GM21723 (cell line): ENCODE results near the gene SYCP3.

Source experiments
- ATAC-seq: cut with Tn5 transposase; IDR thresholded peaks from one replicate; pipeline ENCODE4 v1.9.1; 2021; ENCODE audit warnings: mild to moderate bottlenecking, moderate library complexity; ENCODE audit not compliant: unreplicated experiment

The SYCP3 gene

DNA sequence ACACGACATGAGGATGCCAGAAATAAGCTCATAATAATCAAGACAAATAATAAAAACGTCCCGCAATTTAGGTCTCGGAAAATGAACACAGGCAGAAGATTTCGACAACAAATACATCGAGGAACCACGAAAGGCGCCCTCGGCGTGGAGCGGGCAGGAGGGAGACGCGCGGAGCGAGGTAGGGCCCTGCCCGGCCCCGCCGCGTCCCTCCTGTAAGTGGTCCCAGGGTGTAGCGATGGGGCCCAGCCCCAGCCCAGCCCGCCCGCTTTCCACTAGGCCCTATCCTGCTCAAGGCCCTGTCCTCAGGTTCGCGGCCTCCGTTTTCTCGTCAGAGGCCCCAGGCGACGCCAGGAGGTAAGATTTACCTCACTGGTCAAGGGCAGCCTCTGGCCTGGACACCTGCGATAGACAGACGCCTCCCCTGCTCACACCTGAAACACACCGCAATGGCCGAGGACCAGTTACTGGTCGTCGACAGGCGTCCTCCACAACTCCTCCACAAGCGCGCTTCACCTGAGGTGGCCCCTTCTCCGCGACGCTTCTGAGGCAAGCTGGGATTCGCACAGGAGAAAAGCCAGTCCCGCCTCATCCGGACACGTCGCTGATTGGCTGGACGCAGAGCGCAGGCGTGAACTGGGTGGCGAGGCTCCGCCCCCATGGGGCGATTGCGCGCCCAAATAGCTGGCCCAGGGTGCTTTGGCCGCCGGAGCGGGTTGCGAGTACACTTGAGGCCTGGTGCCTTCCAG, at the start of gene SYCP3:
TSS of gene SYCP3 (minus strand) at position 543 of the 746 bp plus-strand sequence. CDS start 1,527 bp downstream, outside the sequence.
- no peak for ATAC-seq

- ATAC-seq: no peak
Measured at GRCh38 chr12:101785671-101786070, 46.4 kb upstream of the SYCP3 start.

DNA sequence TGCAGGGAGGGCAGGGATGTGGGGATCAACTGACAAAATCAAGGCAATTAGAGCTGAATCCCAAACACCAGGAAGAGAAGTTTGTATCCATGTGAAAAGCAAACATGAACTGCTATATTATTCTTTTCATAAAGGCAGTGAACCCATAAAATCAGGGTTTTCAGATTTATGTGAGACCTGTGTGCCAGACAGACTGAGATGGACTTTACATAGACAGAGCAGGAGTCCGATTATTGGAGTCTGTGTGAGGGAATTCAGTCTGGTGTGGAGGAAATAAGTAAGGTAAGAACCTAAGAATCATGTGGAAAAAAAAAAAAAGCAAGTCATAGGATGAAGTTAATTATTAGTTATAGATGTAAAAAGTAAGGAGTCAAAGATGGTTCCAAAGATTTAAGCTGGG, 45.1 kb upstream of the SYCP3 start:
- ATAC-seq: no peak

GRCh38 chr12:101783838-101784237, 44.6 kb upstream of the SYCP3 start:
- no peak for ATAC-seq

GRCh38 chr12:101783150-101783549, 43.9 kb upstream of the SYCP3 start:
- no peak for ATAC-seq

- no peak for ATAC-seq
Measured at GRCh38 chr12:101782273-101782731, 43.0 kb upstream of the SYCP3 start.

DNA sequence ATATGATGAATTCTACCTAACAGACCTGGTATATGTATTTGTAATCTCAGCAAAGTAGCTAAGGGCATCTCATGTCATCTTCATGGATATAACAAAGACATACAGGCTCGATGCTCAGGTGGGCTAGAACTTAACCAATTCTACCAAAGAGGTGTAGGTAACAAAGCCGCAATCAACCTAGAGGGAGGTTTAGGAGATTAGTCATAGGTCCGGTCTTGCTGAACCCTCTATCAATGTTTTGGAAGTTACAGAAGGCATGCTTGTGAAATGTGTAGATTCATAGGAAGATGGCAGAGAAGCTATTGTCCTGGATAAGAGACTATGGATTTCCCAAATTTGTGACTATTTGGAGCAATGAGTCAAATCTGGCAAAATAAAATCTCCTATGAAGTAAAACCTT, 42.6 kb upstream of the SYCP3 start:
- no peak for ATAC-seq

DNA sequence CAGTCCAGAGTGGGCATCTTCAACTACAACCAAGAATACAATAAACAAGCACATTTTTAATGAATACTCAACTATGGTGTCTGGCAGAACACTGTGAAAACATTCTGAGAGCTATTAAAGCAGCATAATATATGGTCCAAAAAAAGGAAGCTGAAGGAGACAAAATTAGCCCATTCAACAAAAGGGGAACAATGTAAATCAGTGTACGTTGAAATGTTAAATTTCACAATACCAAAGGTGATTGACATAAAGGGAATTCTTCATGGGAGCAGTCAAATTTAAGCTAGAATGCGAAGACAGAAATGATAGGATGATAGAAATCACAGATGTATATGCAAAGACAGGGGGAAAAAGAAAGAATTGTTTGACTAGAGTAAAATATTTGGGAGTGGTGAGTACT, 41.3 kb upstream of the SYCP3 start:
- no peak for ATAC-seq

GRCh38 chr12:101779626-101780025, 40.4 kb upstream of the SYCP3 start:
- no peak for ATAC-seq

- ATAC-seq: no peak
Measured at GRCh38 chr12:101779200-101779599, 39.9 kb upstream of the SYCP3 start.

- ATAC-seq: no peak
Measured at GRCh38 chr12:101777978-101778377, 38.7 kb upstream of the SYCP3 start.

- no peak for ATAC-seq
Measured at GRCh38 chr12:101777485-101777884, 38.2 kb upstream of the SYCP3 start.

GRCh38 chr12:101775816-101776215, 36.6 kb upstream of the SYCP3 start:
- ATAC-seq: no peak

GRCh38 chr12:101773650-101774162, 34.4 kb upstream of the SYCP3 start:
- peak; percentile 79 for ATAC-seq

DNA sequence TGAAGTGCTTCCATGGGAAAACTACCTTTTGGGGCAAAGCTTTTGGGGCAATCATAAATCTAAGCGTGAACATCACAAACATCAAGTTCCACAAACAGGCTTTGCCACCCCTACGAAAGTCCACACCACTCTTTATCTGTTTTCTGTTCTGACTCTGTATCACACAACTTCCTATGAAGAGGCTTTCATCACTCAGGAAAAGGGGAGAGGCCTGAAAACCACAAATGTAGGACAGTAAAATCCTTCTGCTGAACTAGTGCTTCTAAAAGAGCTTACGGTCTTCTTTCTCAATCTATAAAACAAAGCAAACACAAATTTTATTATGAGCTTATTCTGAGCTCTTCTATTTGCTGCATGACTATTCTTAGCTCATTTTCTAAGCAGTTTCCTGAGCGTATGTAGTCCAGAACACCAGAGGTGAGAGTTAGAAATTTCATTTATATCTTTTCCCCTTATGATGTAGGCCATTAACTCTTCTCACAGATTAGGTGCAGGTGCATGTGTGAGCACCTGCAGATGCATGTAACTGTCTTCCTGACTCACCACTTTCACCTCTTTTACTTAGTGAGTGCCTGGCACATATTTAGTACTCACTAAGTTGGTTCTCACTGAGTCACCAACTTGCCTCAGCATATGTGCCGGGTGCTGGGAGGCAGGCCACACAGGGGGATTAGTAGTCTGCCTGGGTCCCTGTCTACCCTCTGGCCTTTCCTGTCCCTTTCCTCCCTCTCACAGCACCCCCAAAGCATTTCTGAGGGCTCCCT, 32.9 kb upstream of the SYCP3 start:
- no peak for ATAC-seq

- no peak for ATAC-seq
Measured at GRCh38 chr12:101769865-101770264, 30.6 kb upstream of the SYCP3 start.

GRCh38 chr12:101768781-101769180, 29.5 kb upstream of the SYCP3 start:
- ATAC-seq: no peak

- ATAC-seq: no peak
Measured at GRCh38 chr12:101767537-101767936, 28.3 kb upstream of the SYCP3 start.

DNA sequence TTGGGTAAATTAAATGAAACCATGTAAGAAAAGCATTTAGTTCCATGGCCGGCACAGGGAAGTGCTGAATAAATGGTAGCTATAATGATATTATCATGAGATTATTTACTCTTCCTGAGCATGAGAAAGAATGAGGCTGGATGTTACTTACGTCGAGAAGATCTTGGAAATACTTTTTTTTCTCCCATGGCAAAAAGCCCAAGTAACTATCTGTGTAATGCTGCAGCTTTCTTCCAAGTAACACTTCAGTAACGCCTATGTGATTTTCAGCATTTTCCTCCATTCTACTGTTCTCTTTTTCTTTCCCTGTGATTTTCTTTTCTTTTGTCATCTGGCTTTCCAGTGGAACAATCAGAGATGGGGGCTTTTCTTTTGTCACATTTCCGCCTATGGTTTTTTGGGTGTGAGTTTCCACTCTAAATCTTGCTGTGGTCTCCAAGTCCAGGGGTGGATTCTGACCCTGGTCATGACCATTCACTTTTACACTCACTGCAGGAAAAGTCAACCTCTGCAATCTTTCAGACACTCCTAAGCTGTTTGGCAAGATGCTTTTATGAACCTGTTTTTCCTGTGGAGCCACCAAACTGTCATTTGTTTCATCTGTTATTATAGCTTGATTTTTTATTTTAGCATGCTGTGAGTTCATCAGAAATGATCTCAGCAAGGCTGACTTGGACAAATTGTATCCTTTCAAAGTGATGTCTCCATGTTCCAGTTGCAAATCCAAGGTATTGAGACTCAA, 25.0 kb upstream of the SYCP3 start:
- ATAC-seq: no peak

GRCh38 chr12:101763246-101763931, 24.1 kb upstream of the SYCP3 start:
- no peak for ATAC-seq

DNA sequence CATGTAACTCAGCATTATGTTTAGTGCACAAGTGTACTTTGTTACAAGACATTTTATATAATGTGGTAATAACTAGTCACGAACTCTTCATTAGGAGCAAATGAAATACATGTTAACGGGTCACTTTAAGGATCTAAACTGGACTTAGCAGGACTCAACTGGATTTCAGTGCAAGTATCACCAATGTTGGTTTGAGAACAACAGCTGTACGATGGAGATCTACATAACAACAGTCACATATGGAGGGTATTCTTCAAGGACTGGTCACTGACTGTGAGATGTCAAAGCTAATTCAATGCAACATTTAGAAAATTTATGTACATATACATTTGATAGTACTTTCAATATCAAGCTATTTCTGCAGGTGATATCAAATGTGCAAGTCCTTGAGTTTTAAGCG, 22.5 kb upstream of the SYCP3 start:
- ATAC-seq: no peak
